ENCODE results near the gene CCDC177.

GRCh38 chr14:69617796-69618195 is 43.1 kb upstream of the CCDC177 start:
- TF ChIP-seq EZH2 (IDR thresholded peaks at IDR 0.05) (no peak), POLR2AphosphoS5 (IDR thresholded peaks at IDR 0.05; ENCODE audit: borderline replicate concordance, low read depth, low read length) (no peak), FOXP2 (optimal IDR thresholded peaks at IDR 0.05; ENCODE audit: control extremely low read depth, extremely low read length, insufficient read depth) (no peak)
